Measurements from ENCODE around the gene TTF1.
"Not testable (repeated sequence)": the region's sequence is repeated elsewhere in the genome, so short reads cannot be mapped to it uniquely, and the experiment has no call there.

TTF1 gene

DNA sequence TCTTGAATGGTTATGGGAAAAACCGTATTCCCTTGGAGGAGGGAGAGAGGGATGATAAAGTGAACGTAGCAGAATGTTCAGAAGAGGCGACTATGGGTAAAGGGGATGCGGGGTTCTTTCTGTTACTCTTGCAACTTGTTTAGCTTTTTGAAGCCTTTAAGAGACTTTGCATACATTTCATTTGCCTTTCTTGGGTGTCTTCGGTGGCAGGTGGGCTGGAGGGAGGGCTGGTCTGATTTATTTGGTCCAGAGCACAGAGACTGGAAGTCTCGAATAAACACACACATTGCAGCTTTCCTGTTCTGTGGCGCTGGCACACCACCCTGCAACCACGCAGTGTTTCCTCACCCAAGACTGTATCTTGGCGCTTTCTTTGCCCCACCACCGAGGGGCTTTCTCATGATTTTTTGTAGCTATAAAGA, 23.2 kb downstream of the TTF1 start:
- CTCF ChIA-PET: no interaction called here
- H3K4me3 ChIP-seq (ENCODE audit: low read depth, low read length): no peak overlapping the region
- POLR2A ChIA-PET: interaction anchor here (0.7 kb wide), 1 partner anchor 830 kb away, joined by 3 read pairs; no protein-coding TSS in a partner anchor

DNA sequence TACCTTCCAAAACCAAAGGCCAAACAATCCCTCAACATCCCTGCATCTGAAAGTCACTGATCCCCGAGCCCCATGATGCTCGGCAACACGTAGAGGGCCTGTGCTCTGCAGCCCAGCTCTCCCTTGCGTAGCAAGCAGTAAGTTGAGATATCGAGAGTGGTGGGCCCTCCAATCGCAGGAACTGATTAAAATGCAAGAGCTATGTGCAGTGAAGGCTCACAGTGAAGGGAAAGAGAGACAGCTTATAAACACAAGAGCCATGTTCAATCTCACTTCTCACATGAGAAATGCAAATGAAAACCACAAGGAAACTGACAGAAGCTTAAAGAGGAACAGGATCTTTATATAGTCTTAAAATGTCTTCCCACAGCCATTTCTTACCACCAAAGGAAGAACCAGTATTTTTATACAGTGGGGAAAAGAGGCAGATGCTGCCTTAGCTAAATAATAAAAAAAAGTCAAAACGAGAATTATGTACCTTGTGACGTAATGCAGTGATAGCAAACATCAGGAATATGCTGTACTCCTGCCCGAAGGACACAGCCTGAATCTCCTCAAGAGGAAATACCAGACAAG, 24.6 kb downstream of the TTF1 start:
- TF ChIP-seq, protein P1, sequence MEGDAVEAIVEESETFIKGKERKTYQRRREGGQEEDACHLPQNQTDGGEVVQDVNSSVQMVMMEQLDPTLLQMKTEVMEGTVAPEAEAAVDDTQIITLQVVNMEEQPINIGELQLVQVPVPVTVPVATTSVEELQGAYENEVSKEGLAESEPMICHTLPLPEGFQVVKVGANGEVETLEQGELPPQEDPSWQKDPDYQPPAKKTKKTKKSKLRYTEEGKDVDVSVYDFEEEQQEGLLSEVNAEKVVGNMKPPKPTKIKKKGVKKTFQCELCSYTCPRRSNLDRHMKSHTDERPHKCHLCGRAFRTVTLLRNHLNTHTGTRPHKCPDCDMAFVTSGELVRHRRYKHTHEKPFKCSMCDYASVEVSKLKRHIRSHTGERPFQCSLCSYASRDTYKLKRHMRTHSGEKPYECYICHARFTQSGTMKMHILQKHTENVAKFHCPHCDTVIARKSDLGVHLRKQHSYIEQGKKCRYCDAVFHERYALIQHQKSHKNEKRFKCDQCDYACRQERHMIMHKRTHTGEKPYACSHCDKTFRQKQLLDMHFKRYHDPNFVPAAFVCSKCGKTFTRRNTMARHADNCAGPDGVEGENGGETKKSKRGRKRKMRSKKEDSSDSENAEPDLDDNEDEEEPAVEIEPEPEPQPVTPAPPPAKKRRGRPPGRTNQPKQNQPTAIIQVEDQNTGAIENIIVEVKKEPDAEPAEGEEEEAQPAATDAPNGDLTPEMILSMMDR (IDR thresholded peaks at IDR 0.05; ENCODE audit: insufficient read depth, low read length, missing control alignments): no peak
- H3K4me3 ChIP-seq (ENCODE audit: low read depth, low read length): no peak overlapping the region
- no peak for DNase-seq (ENCODE audit: low read depth, low spot score)
- ChIA-PET CTCF (no interaction called here), POLR2A (no interaction called here)

More for the DNA sequence above, 23.2 kb downstream of the TTF1 start:
- TF ChIP-seq, protein P1 (IDR thresholded peaks at IDR 0.05; ENCODE audit: insufficient read depth, low read length, missing control alignments): no peak
- DNase-seq (ENCODE audit: low read depth, low spot score): no peak

DNA sequence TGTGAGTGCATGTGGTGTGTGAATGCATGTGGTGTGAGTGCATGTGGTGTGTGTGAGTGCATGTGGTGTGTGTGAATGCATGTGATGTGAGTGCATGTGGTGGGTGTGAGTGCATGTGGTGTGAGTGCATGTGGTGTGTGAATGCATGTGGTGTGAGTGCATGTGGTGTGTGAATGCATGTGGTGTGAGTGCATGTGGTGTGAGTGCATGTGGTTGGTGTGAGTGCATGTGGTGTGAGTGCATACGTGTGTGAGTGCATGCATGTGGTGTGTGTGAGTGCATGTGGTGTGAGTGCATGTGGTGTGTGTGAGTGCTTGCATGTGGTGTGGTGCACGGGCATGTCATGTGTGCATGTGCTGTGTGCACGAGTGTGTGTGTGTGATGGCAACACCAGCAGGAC, 28.2 kb downstream of the TTF1 start:
- POLR2A ChIA-PET; H3K4me3 ChIP-seq (ENCODE audit: low read depth, low read length); DNase-seq (ENCODE audit: low read depth, low spot score); CTCF ChIA-PET: not testable (repeated sequence)

DNA sequence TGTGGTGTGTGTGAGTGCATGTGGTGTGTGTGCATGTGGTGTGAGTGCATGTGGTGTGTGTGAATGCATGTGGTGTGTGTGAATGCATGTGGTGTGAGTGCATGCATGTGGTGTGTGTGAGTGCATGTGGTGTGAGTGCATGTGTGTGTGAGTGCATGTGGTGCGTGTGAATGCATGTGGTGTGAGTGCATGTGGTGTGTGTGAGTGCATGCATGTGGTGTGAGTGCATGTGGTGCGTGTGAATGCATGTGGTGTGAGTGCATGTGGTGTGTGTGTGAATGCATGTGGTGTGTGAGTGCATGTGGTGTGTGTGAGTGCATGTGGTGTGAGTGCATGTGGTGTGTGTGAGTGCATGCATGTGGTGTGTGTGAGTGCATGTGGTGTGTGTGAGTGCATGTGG, 28.9 kb downstream of the TTF1 start:
- H3K4me3 ChIP-seq (ENCODE audit: low read depth, low read length); DNase-seq (ENCODE audit: low read depth, low spot score); CTCF ChIA-PET; POLR2A ChIA-PET: not testable (repeated sequence)

DNA sequence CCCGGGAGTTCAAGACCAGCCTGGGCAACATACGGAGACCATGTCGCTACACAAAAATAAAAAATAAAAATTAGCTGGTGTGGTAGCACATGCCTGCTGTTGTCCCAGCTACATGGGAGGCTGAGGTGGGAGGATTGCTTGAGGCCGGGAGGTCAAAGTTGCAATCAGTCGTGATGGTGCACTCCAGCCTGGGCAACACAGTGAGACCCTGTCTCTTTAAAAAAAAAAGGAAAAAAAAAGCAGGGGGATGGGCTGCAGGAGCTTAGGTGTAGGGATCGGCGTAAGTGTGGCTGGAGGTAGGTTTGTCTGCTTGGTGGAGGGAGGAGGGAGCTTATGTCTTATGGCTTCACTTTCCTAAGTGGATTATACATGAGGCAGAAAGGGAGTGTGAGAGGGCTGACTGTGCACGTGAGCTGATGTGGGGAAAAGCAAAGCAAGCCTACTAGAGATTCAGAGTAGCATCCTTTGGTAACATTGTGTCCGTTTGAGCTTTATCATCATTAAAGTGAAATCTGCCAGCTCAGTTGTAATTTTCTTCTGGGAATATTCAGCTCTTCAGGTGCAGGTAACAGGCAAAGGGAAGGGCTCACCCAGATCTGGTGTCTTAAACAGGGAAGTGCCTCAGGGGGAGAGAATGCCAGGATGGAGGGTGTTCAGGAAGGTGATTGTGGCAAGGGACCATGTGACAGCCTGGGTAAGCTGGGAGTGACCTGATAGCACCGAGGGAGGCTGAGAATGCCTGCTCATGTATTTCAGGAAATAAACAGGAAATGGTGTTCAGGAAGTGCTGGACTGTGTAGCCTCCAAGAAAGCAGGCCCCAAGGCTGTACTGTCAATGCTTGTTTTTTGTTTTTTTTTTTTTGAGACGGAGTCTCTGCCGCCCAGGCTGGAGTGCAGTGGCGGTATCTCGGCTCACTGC, 34.2 kb downstream of the TTF1 start:
- no peak for DNase-seq (ENCODE audit: low read depth, low spot score)
- H3K4me3 ChIP-seq (ENCODE audit: low read depth, low read length): no peak overlapping the region
- ChIA-PET POLR2A (no interaction called here), CTCF (no interaction called here)
- TF ChIP-seq, protein P1 (IDR thresholded peaks at IDR 0.05; ENCODE audit: insufficient read depth, low read length, missing control alignments): no peak

DNA sequence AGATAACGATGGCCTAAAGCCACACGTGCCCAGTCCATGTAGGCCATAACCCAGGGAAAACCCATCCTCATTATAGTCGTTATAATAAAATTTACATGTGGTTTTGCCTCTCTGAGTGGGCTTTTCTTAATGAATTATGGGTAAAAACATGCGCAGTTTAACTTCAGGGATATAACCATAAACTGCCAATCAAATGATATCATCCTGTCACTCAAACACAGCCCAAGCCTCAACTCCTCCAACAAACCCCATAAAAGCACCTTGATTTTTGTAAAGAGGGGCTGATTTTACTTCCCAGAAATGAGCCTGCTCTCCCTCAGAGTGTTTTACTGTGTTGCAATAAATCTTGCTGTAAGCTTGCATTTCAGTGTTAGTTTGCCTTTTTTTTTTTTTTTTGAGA, 36.0 kb downstream of the TTF1 start:
- ChIA-PET CTCF (no interaction called here), POLR2A (no interaction called here)
- DNase-seq (ENCODE audit: low read depth, low spot score): no peak
- TF ChIP-seq, protein P1 (IDR thresholded peaks at IDR 0.05; ENCODE audit: insufficient read depth, low read length, missing control alignments): no peak
- H3K4me3 ChIP-seq (ENCODE audit: low read depth, low read length): no peak overlapping the region

DNA sequence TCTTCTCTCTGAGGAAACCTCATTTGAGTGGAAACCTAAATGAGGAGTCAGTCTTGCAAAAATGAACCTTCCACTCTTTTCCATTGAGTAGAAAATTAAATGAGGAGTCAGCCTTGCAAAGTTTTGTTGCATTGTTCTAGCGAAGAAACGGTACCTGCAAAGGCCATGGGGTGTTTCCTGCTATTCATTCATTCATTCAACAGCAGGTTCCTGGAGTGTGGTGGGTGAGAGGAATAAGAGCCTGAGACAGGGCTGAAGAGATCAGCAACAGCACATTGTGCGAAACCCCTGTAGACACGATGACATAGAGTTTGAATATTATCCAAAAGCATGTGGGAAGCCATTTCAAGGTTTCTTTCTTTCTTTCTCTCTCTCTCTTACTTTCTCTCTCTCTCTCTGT, 37.2 kb downstream of the TTF1 start:
- CTCF ChIA-PET: no interaction called here
- DNase-seq (ENCODE audit: low read depth, low spot score): no peak
- TF ChIP-seq, protein P1 (IDR thresholded peaks at IDR 0.05; ENCODE audit: insufficient read depth, low read length, missing control alignments): no peak
- no peak overlapping the region for H3K4me3 ChIP-seq (ENCODE audit: low read depth, low read length)
- POLR2A ChIA-PET: no interaction called here
